KBM-7 (cell line): ENCODE measurements around the gene SEMA4D.
"Not testable (repeated sequence)": the region's sequence is repeated elsewhere in the genome, so short reads cannot be mapped to it uniquely, and the experiment has no call there.

ENCODE experiments used
- DNase-seq: peaks from one replicate; pipeline ENCODE4 v3.0.0-alpha.2; 2015
- in situ Hi-C: fragments of 300-500 bp; cut with MboI; formaldehyde crosslinking; loops from 2 replicates; pipeline ENCODE4 v1.14.3; 2020; ENCODE audit warnings: low sequenced_read_pairs, low pct_unique_long_range_greater_than_20kb, mixed read lengths

The SEMA4D gene

DNA sequence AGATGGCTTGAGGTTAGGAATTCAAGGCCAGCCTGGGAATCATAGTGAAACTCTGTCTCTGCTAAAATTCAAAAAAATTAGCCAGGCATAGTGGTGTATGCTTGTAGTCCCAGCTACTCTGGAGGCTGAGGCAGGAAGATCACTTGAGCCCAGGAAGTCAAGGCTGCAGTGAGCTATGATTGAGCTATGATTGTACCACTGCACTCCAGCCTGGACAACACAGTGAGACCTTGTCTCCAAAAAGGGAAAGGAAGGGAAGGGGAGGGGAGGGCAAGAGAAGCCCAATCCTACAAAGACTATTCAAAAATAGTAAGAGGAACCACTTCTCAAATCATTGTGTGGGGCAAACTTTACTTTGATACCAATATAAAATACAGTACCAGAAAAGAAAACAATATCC is 11.2 kb downstream of the SEMA4D start:
- in situ Hi-C loops: no loop called here
- DNase-seq: no peak

DNA sequence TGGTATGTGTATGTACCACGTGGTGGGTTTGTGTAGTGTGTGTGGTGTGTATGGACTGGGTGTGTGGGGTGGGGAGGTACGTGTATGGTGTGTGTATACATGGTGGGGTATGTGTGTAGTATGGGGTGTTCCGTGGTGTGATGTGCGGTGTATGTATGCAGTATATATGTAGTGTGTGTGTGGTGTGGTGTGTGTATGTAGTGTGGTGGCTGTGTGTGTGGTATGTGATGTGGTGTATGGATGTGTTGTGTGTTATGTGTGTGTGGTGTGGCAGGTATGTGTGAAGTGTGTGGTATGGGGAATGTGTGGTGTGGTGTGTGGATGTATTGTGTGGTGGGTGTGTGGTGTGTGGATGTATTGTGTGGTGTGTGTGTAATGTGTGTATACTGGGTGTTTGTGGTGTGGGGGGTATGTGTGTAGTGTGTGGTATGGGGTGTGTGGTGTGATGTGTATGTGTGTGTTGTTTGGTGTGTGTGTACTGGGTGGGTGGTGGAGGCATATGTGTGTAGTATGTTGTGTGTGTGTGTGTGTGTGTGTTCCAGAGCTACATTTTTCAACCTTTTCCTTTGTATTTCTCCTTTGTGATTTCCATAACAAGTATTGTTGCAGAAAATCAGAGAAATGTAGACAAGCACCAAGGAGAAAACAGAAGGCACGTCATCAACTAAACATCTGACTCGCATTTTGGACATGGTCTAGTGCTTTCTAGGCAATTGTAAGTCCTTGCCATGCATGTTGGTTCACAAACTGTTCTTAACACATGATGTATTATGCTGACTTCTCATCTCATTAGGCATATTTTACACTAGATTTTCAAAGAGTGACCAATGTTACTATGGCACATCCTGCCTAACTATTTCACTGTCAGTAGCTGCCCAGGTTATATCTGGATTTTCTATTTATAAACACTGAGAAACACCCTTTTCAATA is 13.2 kb downstream of the SEMA4D start:
- DNase-seq: no peak

DNA sequence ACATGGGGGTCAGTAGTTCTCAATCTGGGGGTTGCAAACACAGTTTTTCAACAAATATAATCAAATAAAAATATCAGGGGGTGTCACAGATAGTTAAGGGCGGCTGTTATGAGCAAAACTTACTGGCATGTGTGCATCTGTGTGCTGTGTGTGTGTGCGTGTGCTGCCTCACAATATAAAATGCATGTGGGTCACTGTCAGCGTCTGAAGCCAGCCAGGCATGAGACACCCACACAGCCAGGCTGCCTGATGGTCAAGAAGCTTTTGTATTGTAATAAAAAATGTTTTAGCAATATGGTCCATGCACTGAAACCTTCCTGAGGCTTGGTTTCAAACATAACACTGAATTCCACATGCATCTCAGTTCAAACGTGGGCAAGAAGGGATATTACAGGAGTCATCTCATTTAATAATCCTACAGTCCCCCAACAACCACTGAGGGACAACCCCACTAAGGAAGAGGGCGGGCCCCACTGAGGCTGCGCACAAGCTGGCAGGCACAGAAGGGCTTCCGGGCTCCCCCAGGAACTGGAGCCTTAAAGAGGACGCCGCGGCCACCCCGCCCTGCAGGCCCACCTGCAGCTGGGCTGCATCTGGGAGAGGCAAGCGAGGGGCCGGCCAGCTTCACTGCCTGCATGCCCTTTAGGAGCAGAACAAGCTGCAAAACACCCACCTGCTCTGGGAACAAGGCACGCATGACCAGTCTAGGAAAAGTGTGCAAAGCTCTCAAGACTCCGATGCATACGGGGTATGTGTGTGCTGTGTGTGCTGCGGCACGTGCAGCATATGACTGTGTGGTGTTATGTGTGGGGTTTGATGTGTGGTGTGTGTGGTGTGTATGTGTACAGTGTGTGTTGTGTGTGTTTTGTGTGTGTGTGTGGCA is 14.1 kb downstream of the SEMA4D start:
- in situ Hi-C loops: no loop called here
- DNase-seq: no peak

More for the DNA sequence above, 13.2 kb downstream of the SEMA4D start:
- in situ Hi-C loops: no loop called here

DNA sequence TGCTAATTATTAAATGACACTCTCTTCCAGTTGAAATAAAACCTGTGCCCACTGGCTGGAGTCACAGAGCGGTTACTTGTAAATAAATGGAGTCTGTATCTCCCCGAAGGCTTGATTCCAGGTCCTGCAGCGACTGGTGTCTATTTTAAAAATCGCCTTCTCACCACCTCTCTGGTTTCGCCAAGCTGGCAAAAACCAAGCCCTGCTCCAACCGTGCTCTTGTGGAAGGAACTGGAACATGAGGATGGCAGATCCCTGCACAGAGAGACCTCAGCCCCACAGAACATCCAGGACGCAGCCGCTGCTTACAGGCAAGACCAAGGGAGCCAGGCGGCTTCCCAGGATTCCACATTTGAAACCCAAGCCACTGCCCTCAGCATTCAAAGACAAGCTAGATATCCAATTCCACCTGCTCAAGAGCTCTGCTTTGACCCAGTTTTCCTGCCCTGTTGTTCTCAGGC is 15.0 kb downstream of the SEMA4D start:
- in situ Hi-C loops: no loop called here
- no peak for DNase-seq

DNA sequence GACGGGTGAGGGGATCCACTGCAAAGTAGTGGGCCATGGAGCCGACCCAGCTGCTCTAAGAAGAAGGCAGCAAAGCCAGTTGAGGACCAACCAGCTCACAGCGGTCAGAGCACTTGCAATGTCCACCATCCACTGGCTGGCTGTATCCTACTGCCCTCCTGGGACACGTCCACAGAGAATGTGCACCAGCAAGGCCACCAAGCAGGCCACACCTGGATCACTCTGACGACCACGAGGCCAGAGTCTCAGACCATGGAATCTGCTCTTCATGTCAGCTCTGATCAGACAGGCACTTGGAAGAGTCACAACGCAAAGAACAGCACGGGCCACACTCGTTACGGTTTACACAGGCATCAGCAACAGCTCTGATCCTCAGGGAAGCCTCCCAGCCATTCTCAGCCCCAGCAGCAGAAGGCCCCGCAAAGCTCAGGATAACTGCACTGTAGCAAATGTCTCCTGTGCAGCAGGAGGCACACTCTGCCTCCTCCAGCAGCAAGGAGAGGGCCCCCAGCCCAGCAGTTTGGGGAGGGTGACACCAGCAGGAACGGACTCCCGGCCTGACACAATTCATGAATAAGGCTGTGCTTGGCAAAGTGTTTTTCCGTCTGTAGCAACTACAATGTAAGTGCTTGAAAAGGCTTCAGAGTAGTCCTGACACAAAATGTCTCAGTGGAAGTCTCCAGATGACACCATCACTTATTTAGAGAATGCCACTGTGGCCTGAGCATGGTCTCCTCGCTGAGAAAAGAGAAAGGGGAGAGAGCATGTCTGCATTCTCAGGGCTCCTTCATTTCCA is 15.7 kb downstream of the SEMA4D start:
- DNase-seq: no peak
- in situ Hi-C loops: no loop called here

DNA sequence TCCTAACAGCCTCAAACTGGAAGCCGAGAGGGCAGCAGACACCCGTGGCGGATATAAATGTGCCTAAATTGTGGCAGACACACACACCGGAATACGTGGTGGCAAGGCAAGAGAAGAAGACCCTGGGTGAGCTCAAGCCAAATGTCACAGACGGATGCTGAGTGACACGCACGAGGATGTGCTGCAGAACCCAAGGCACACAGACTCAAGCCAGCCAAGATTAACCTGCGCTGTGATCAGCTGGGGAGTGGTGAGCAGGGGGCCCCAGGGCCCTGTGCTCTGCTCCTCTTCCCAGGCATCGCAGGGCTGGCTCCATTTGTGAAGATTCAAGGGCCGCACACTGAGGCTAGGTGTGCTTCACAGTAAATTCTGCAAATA is 16.4 kb downstream of the SEMA4D start:
- in situ Hi-C loops: no loop called here
- DNase-seq: no peak

DNA sequence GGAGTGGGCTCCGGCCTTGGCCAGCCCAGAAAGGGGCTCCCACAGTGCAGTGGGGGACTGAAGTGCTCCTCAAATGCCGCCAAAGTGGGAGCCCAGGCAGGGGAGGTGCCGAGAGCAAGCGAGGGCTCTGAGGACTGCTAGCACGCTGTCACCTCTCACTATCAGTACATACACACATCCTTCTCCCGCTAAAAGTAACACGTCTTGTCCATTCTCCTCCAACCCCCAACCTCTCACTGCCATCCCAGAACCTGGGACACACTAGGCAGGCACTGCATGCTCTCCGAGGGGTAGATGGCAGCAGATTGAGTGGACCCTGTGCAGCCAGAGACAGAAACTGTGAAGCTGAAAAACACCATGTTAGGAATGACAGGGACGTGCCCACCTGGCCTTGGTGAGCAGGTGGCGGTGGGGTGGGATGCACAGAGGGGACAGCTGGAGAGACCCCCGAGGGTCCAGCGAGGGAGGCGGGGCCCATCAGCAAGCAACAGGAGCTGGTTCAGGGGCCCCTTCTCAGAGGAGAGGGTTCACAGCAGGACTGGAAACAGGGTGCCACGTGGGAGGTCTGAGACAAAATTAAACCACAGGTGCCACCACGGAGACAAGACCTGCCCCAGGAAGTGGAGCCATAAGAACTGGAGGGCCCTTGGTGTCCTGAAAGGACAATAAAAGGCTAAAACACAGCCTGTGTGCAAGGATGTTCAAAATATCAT is 16.9 kb downstream of the SEMA4D start:
- in situ Hi-C loops: no loop called here

DNA sequence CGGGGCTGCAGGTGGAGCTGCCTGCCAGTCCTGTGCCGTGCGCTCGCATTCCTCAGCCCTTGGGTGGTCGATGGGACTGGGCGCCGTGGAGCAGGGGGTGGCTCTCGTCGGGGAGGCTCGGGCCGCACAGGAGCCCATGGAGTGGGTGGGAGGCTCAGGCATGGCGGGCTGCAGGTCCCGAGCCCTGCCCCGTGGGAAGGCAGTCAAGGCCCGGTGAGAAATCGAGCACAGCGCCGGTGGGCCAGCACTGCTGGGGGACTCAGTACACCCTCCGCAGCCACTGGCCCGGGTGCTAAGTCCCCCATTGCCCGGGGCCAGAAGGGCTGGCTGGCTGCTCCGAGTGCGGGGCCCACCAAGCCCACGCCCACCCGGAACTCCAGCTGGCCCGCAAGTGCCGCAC is 17.5 kb downstream of the SEMA4D start:
- in situ Hi-C loops, DNase-seq: not testable (repeated sequence)

More for the DNA sequence above, 16.9 kb downstream of the SEMA4D start:
- DNase-seq: no peak

DNA sequence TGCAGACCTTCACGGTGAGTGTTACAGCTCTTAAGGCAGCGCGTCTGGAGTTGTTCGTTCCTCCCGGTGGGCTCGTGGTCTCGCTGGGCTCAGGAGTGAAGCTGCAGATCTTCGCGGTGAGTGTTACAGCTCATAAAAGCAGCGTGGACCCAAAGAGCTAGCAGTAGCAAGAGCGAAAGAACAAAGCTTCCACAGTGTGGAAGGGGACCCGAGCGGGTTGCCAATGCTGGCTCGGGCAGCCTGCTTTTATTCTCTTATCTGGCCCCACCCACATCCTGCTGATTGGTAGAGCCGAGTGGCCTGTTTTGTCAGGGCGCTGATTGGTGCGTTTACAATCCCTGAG is 18.3 kb downstream of the SEMA4D start:
- in situ Hi-C loops: not testable (repeated sequence)

DNA sequence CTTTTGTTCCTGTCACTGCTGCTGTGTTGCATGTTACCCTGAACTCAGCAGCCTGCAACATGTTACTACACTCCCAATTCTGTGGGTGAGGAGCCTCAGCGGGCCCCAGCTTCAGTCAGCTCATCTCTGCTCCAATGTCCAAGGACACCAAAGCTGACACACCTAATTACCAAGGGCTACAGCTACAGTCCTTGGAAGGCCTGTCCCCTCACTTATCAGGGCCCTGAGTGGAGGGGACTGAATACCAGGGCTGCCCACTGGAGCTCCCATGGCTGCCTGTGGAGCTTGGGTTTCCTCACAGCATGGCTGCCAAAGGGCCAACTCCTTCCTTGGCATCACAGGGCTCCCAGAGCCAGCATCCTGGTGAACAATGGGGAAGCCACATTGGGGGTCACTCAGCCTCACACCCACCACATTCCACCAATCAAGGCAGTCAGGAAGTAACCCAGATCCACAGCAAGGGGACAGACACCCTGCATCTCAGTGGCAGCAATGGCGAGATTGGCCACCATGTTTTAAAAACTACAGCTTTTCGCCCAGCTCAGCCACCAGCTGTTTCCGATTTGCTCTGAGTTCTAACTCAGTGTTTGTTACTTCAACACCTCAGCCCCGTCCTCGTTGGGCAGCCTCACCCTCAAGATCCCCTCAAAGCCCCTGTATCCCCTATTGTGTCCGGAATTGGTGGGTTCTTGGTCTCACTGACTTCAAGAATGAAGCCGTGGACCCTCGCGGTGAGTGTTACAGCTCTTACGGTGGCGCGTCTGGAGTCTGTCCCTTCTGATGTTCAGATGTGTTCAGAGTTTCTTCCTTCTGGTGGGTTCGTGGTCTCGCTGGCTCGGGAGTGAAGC is 18.9 kb downstream of the SEMA4D start:
- DNase-seq: no peak
- in situ Hi-C loops: no loop called here

More for the DNA sequence above, 18.3 kb downstream of the SEMA4D start:
- DNase-seq: not testable (repeated sequence)

DNA sequence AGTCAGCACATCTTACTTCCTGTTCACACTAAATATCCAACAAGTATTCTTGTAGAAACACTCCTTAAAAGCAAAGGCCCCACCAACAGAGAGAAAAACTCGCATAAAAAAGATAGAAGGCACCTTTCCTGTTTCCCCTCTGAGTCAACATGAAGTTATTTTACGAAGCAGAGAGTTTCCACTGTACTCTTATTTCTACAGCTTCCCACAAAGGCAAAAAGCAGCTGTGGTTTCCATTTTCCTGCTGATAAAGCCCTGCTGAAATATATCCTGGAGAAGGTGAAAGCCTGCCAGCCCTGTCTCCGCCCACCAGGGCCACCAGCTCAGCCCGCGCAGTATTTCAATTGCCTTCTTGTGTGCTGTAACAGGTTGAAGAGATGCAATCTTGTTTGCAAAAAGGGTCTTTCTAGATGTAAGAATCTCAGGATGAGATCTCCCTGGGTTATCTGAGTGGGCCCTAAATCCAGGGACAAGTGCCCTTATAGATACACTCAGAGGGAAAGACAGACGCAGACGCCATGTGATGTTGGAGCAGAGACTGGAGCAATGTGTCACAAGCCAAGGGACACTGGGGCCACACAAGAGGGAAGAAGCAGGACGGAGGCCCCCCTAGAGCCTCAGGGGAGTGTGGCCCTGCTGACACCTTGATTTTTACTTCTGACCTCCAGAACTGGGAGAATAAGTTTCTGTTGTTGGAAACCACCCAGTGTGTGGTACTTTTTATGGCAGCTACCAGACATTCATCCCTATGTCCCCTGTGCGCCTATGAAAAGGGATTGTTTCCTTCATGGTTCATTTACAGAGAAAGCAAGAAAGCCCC is 19.9 kb downstream of the SEMA4D start:
- in situ Hi-C loops: no loop called here

DNA sequence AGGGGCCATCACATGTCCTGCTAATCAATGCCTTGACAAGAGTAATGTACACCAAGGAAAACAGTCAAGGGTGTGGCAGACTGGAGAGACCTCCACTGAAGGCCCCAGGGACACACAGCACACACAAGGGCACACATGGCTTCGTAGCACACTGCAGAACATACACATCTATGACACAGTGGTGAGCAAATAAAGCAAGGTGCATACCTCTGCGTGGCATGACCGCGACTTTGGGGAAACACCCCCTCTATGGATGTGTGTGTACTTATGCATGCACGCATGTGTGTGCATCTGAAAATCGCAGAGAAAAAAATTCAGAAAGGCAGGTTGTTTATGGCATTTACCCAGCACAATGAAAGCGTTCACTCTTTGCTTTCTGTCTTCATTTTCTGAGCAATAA is 20.5 kb downstream of the SEMA4D start:
- in situ Hi-C loops: no loop called here
- DNase-seq: no peak

More for the DNA sequence above, 19.9 kb downstream of the SEMA4D start:
- peak; percentile 92 for DNase-seq

DNA sequence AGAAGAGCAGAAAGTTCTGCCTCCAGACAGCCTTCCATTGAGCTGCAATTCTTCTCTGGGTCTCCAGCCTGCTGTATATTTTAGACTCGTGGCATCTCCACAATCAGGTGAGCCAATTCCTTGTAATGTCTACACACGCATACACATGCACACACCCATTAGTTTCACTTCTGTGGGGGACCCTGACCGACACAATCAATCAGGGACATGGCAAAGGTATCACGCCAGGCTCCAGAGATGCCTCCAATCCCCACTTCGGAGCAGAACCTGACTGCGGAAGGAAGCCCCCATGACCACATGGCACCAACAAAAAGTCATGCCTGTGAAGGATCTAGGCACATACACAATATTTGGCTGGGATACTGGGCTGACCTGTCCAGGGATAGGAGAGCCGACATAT is 21.4 kb downstream of the SEMA4D start:
- no peak for DNase-seq
- in situ Hi-C loops: no loop called here

DNA sequence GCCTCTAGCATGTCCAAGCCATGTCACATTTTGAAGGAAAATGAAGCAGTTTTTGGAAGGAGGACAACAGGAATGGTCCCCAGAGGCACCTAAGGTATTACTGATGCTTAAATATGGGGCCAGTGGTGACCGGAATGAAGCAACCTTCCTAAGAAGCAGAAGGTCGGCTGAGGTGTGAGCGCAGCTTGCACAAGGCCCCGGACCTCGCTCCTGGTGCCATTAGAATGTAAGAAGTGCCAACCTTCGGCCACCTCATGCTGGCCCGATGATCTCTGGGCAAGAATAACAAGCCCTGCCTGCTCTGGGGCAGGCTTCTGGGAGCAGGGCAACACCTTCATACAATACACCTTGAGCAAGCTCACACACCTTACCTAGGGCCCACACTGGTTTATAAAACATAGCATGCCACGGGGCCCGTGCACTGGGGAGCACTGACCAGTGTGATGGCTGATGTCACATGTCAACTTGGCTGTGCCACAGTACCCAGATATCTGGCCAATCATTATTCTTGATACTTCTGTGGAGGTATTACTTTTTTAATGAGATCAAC is 21.9 kb downstream of the SEMA4D start:
- in situ Hi-C loops: no loop called here
- no peak for DNase-seq

DNA sequence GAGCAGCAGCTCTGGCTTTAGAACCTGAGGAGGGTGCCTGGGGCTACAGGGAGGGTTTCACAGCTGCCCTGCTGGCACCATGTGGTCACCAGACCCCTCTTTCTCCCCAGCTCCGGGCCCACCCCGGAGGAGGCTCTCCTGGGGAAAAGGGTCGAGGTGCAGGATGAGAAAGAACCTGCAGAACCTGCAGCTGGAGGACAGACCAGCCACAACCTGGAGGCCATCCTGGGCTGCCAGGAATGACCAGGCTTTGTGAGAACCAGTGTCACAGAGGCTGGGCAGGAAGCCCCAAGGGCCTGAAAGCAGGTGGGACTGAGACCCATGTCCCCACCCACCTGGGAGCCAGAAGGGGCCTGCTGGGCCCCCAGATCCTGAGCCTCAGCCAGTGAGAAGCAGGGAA is 23.0 kb downstream of the SEMA4D start:
- DNase-seq: no peak
- in situ Hi-C loops: no loop called here

DNA sequence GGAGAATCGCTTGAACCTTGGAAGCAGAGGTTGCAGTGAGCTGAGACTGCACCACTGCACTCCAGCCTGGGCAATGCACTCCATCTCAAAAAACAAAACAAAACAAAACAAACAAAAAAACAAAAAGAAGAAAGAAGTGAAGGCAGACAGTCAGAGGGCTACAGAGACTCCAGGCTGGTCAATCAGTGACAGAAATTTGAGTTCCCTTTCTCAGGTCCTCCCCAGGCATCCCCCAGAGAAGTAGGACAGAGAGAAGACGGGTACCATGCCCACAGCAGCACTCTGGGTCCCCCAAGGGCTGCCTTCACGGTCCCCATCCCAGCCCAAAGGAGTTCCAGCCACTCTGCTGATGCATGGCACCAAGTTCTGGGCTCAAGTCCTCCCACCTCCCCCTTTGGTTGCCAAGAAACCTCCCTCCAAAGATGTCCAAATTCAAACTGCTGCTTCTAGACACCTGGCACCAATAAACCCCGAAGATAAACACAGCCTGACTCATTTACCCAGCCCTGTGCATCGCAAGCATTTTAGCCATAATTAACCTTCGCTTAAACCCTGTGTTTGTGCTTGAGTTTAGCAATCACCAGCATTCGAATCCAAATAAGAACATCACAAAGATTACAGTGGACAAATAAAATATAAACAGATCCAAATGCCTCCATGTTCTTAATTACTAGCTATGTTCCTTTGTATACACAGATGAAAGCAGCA is 24.0 kb downstream of the SEMA4D start:
- in situ Hi-C loops: no loop called here
- no peak for DNase-seq
